B cell (primary cell): ENCODE data around the gene GMPPB. TPM values are rescaled to one million over a fixed set of nuclear protein-coding genes. Genes with fewer than 3 reads are reported as not detected.

Experiments used
- ATAC-seq: fragments of 200-7000 bp; cut with Tn5 transposase; one replicate; pipeline ENCODE4 v1.10.0; 2021; ENCODE audit warnings: low read depth, mild to moderate bottlenecking, moderate number of reproducible peaks, moderate library complexity
- CTCF ChIA-PET: fragments of 350-600 bp; sonication (Branson Sonifier 250); formaldehyde crosslinking; loops from one replicate; lab custom pipeline; 2021; ENCODE audit warnings: antibody characterized with exemption, inconsistent platforms; lab: Charles Lee
- POLR2A ChIA-PET: fragments of 350-600 bp; sonication (Branson Sonifier 250); formaldehyde crosslinking; loops from one replicate; lab custom pipeline; 2021; ENCODE audit warnings: antibody characterized with exemption; lab: Charles Lee
- DNase-seq: peaks from one replicate; pipeline ENCODE4 v3.0.0; 2013
- H2AFZ ChIP-seq: 2 replicates; pipeline ENCODE4 v1.6.1; 2012; ENCODE audit warnings: mild to moderate bottlenecking, low read depth, low read length; ENCODE audit not compliant: insufficient read depth, poor library complexity, severe bottlenecking
- H3K27ac ChIP-seq, 2 donors: 1 replicate in 1 of 2; 2 replicates in 1 of 2; pipeline ENCODE4 v1.5.1; 2012 to 2013; ENCODE audit warnings: low read length in 2 of 2, mild to moderate bottlenecking in 2 of 2, moderate library complexity in 1 of 2
- H3K27me3 ChIP-seq, 4 experiments: fragments of 200-600 bp in 1 of 4; sonication (generic) in 1 of 4; replicated peaks in 1 of 4; 1 replicate in 2 of 4; 2 replicates in 2 of 4; pipeline versions ENCODE4 v1.6.1 to v1.7.0; 2013 to 2016; ENCODE audit warnings: low read length in 3 of 4, mild to moderate bottlenecking in 2 of 4, mixed read lengths in 1 of 4, moderate library complexity in 1 of 4; ENCODE audit not compliant: insufficient read depth in 4 of 4, control insufficient read depth in 3 of 4; ENCODE audit errors: control extremely low read depth in 1 of 4
- H3K36me3 ChIP-seq, 2 experiments: replicated peaks in 1 of 2; 1 replicate in 1 of 2; 2 replicates in 1 of 2; pipeline versions ENCODE4 v1.6.1 to v1.7.1; 2013; ENCODE audit warnings: low read length in 1 of 2; ENCODE audit not compliant: insufficient read depth in 2 of 2, control insufficient read depth in 1 of 2; ENCODE audit errors: control extremely low read depth in 1 of 2, extremely low read depth in 1 of 2
- H3K4me1 ChIP-seq, 2 donors: fragments of 200-600 bp in 1 of 2; sonication (generic) in 1 of 2; 1 replicate in 1 of 2; 2 replicates in 1 of 2; pipeline versions ENCODE4 v1.5.1 to v1.6.1; 2013 to 2017; ENCODE audit warnings: low read length in 2 of 2; ENCODE audit not compliant: control insufficient read depth in 2 of 2, insufficient read depth in 2 of 2
- H3K4me2 ChIP-seq: replicated peaks from 2 replicates; pipeline ENCODE3; 2012; ENCODE audit warnings: mild to moderate bottlenecking, low read depth, low read length; ENCODE audit not compliant: poor library complexity, severe bottlenecking
- H3K4me3 ChIP-seq, 5 experiments: fragments of 200-600 bp in 1 of 5; sonication (generic) in 1 of 5; 1 replicate in 3 of 5; 2 replicates in 2 of 5; pipeline versions ENCODE4 v1.5.1 to v1.7.0; 2011 to 2016; ENCODE audit warnings: low read length in 4 of 5, mild to moderate bottlenecking in 4 of 5, low read depth in 2 of 5, control low read depth in 1 of 5, moderate library complexity in 1 of 5; ENCODE audit not compliant: insufficient read depth in 1 of 5; ENCODE audit errors: control extremely low read depth in 1 of 5, extremely low read depth in 1 of 5
- H3K79me2 ChIP-seq: fragments of 200-600 bp; sonication (generic); one replicate; pipeline ENCODE4 v1.6.0; 2016; ENCODE audit warnings: low read length; ENCODE audit not compliant: control insufficient read depth, insufficient read depth
- H3K9ac ChIP-seq: fragments of 200-600 bp; sonication (generic); 2 replicates; pipeline ENCODE4 v1.6.1; 2017; ENCODE audit warnings: mild to moderate bottlenecking, low read length, moderate library complexity
- H3K9me3 ChIP-seq, 3 donors: one replicate each; pipeline versions ENCODE4 v1.6.1 to v1.7.1; 2013; ENCODE audit warnings: low read length in 2 of 3; ENCODE audit not compliant: control insufficient read depth in 2 of 3, insufficient read depth in 1 of 3; ENCODE audit errors: control extremely low read depth in 1 of 3
- H4K20me1 ChIP-seq: 2 replicates; pipeline ENCODE4 v1.6.0; 2012; ENCODE audit warnings: mild to moderate bottlenecking, low read length; ENCODE audit not compliant: insufficient read depth, control insufficient read depth, poor library complexity, severe bottlenecking
- H3K27ac Mint-ChIP-seq: one replicate; pipeline ENCODE4 v1.8.0; 2021; ENCODE audit warnings: mixed read lengths
- H3K27me3 Mint-ChIP-seq: one replicate; pipeline ENCODE4 v1.8.0; 2021; ENCODE audit warnings: mixed read lengths
- H3K4me1 Mint-ChIP-seq: one replicate; pipeline ENCODE4 v1.8.0; 2021; ENCODE audit warnings: mixed read lengths
- H3K4me3 Mint-ChIP-seq: one replicate; pipeline ENCODE4 v1.8.0; 2021; ENCODE audit warnings: mixed read lengths
- H3K9me3 Mint-ChIP-seq: one replicate; pipeline ENCODE4 v1.8.0; 2022; ENCODE audit warnings: mixed read lengths; ENCODE audit not compliant: insufficient read depth
- CTCF ChIP-seq: fragments of 200-600 bp; IDR thresholded peaks from one replicate; pipeline ENCODE4 v1.8.0; 2022; ENCODE audit warnings: antibody characterized with exemption, mild to moderate bottlenecking
- EZH2 ChIP-seq: IDR thresholded peaks from 2 replicates; pipeline ENCODE4 v1.6.1; 2012; ENCODE audit warnings: borderline replicate concordance, low read depth, mild to moderate bottlenecking, moderate library complexity, low read length; ENCODE audit not compliant: insufficient read depth, poor library complexity, severe bottlenecking
- WGBS: methylation state at CpG from one replicate; pipeline ENCODE4 v1.1.5; 2013; ENCODE audit warnings: missing lambda C conversion rate; ENCODE audit not compliant: insufficient coverage; 5-methylcytosine and 5-hydroxymethylcytosine counted together
- intact Hi-C: fragments of 100-400 bp; cut with micrococcal nuclease; formaldehyde crosslinking; loops from one replicate; pipeline ENCODE4 v1.10.0; 2022
- polyA plus RNA-seq: library from polyadenylated mRNA; depleted of rRNA; stranded (reverse); fragments of >200 nt; gene quantifications from 2 replicates; pipeline ENCODE4 v1.2.3, GENCODE V29; 2012
- total RNA-seq, 2 donors: library from RNA; stranded (reverse); fragments of 120-200 nt in 1 of 2; gene quantifications; 1 replicate in 1 of 2; 2 replicates in 1 of 2; pipeline versions ENCODE4 v1.2.3 to v1.2.4, GENCODE V29; 2013 to 2022

The GMPPB gene
- total and polyA plus RNA-seq, 2 donors (not counting 1 experiment from before 2014, with no cell fraction given), result 31.4 to 32.5 TPM

- intact Hi-C loops, result no loop called here
- peak; percentile 50 for DNase-seq
- peaks cover 41% of the 10 kb centered on the region for H3K4me1 Mint-ChIP-seq
- no peaks in the 10 kb centered on the region for H3K79me2 ChIP-seq
- H3K27me3 ChIP-seq, result no peaks in the 10 kb centered on the region
- no peaks in the 10 kb centered on the region for H4K20me1 ChIP-seq
- H3K4me2 ChIP-seq, result peak overlapping the region; percentile 35
- no peak overlapping the region for H3K4me3 Mint-ChIP-seq
- peaks cover 25 to 49% of the 10 kb centered on the region in 2 donors for H3K4me1 ChIP-seq
- 83% methylated on average over 19 of the region's 19 CpGs for WGBS
- H3K4me3 ChIP-seq, result no peak overlapping the region
- no peaks in the 10 kb centered on the region for H3K9me3 Mint-ChIP-seq
- ChIA-PET CTCF (interaction anchor here (1.1 kb wide), 1 partner anchor 78 kb away, joined by 3 read pairs; no protein-coding TSS in a partner anchor), POLR2A (no interaction called here)
- H3K27ac Mint-ChIP-seq, result peak overlapping the region; percentile 97
- no peak overlapping the region for H2AFZ ChIP-seq
- H3K9me3 ChIP-seq, result no peaks in the 10 kb centered on the region
- H3K27ac ChIP-seq, result peak overlapping the region; percentile 63 to 100
- no peak for TF ChIP-seq EZH2
- TF ChIP-seq CTCF, result no peak
- no peaks in the 10 kb centered on the region for H3K27me3 Mint-ChIP-seq
- no peak overlapping the region for H3K9ac ChIP-seq
- no peak for ATAC-seq
- H3K36me3 ChIP-seq, result peaks cover 0 to 43% of the 10 kb centered on the region in 2 experiments
Measured at GRCh38 chr3:49727154-49727923, 3.6 kb upstream of the GMPPB start.
